A549 (cell line): ENCODE results near the gene RASA3. TPM values are rescaled to one million over a fixed set of nuclear protein-coding genes. Genes with fewer than 3 reads are reported as not detected.

ENCODE experiments used
- ATAC-seq, 2 experiments: fragments of 200-7000 bp in 1 of 2; fragments of >200 bp in 1 of 2; cut with Nextera tagmentation in 1 of 2; cut with Tn5 transposase in 1 of 2; 3 replicates each; pipeline versions ENCODE4 v1.8.0 to v1.9.1; 2018 to 2020; ENCODE audit warnings: mild to moderate bottlenecking in 1 of 2, moderate library complexity in 1 of 2
- CTCF ChIA-PET: fragments of 300-600 bp; sonication (Branson Sonifier 250); formaldehyde crosslinking; extraction: SDS; loops from one replicate; lab custom pipeline; 2021; ENCODE audit warnings: antibody characterized with exemption, inconsistent platforms; lab: Yijun Ruan, JAX
- POLR2A ChIA-PET: fragments of 350-600 bp; formaldehyde crosslinking; extraction: SDS; loops from one replicate; lab custom pipeline; 2021; ENCODE audit warnings: antibody characterized with exemption, inconsistent platforms; lab: Yijun Ruan, JAX
- DNase-seq, 2 experiments: peaks; one replicate each; pipeline versions ENCODE4 v3.0.0 to v3.0.0-alpha.2; 2011 to 2016; ENCODE audit warnings: low read depth in 1 of 2, low spot score in 1 of 2
- FAIRE-seq: peaks from 2 replicates; lab custom pipeline; 2011; peaks lifted over from hg19 to GRCh38; lab: Jason Lieb, UNC
- H3K27ac ChIP-seq, 2 experiments: fragments of >200 bp; sonication (Bioruptor Twin); formaldehyde crosslinking; 3 replicates each; pipeline ENCODE4 v1.5.1; 2016 to 2017
- H3K4me1 ChIP-seq: fragments of >200 bp; sonication (Bioruptor Twin); formaldehyde crosslinking; 3 replicates; pipeline ENCODE4 v1.6.1; 2016
- H3K4me2 ChIP-seq: fragments of >200 bp; sonication (Bioruptor Twin); formaldehyde crosslinking; 3 replicates; pipeline ENCODE4 v1.6.1; 2016
- H3K4me3 ChIP-seq: fragments of >200 bp; sonication (Bioruptor Twin); formaldehyde crosslinking; 3 replicates; pipeline ENCODE4 v1.5.1; 2016
- H3K9me3 ChIP-seq: fragments of >200 bp; sonication (Bioruptor Twin); formaldehyde crosslinking; 3 replicates; pipeline ENCODE4 v1.6.1; 2016
- BHLHE40 ChIP-seq: IDR thresholded peaks from 2 replicates; pipeline ENCODE4 v1.6.1; 2012; ENCODE audit warnings: low read depth, low read length, inconsistent platforms
- CBX8 ChIP-seq: fragments of 200-600 bp; sonication (generic); IDR thresholded peaks from 2 replicates; pipeline ENCODE4 v1.6.1; 2016
- CEBPB ChIP-seq, 2 experiments: fragments of >200 bp in 1 of 2; sonication (Bioruptor Twin) in 1 of 2; formaldehyde crosslinking in 1 of 2; IDR thresholded peaks; 2 replicates each; pipeline ENCODE4 v1.6.1; 2012 to 2016
- CHD2 ChIP-seq: fragments of 150-350 bp; IDR thresholded peaks from 2 replicates; pipeline ENCODE4 v1.6.1; 2014; ENCODE audit warnings: low read length; ENCODE audit not compliant: partially characterized antibody
- CHD4 ChIP-seq: fragments of 200-600 bp; sonication (generic); IDR thresholded peaks from 2 replicates; pipeline ENCODE4 v1.6.1; 2016; ENCODE audit warnings: antibody characterized with exemption, mild to moderate bottlenecking, borderline replicate concordance
- EHMT2 ChIP-seq: fragments of 200-600 bp; sonication (generic); IDR thresholded peaks from 2 replicates; pipeline ENCODE4 v1.6.1; 2016; ENCODE audit warnings: antibody characterized with exemption, low read depth, mild to moderate bottlenecking, moderate library complexity
- EP300 ChIP-seq, 2 experiments: fragments of >200 bp; sonication (Bioruptor Twin); formaldehyde crosslinking; IDR thresholded peaks; 2 replicates in 1 of 2; 3 replicates in 1 of 2; pipeline ENCODE4 v1.6.1; 2016 to 2017
- ESRRA ChIP-seq: fragments of 150-350 bp; IDR thresholded peaks from 2 replicates; pipeline ENCODE4 v1.6.1; 2014; ENCODE audit warnings: mild to moderate bottlenecking, low read length, borderline replicate concordance
- FOSB ChIP-seq: fragments of 250-450 bp; sonication (Bioruptor Pico); IDR thresholded peaks from 2 replicates; pipeline ENCODE4 v1.5.0; 2020; ENCODE audit warnings: mild to moderate bottlenecking, moderate library complexity
- HOXB13 ChIP-seq: fragments of 250-450 bp; sonication (Bioruptor Pico); IDR thresholded peaks from 2 replicates; pipeline ENCODE4 v1.5.0; 2020; ENCODE audit warnings: low read depth, mild to moderate bottlenecking, moderate library complexity
- HOXB5 ChIP-seq: fragments of 250-450 bp; sonication (Bioruptor Pico); IDR thresholded peaks from 2 replicates; pipeline ENCODE4 v1.5.0; 2020; ENCODE audit warnings: mild to moderate bottlenecking, moderate library complexity
- JUN ChIP-seq, 2 experiments: fragments of >200 bp; sonication (Bioruptor Twin); formaldehyde crosslinking; IDR thresholded peaks; 2 replicates in 1 of 2; 3 replicates in 1 of 2; pipeline ENCODE4 v1.6.1; 2016 to 2017
- MAX ChIP-seq: IDR thresholded peaks from 2 replicates; pipeline ENCODE4 v1.6.1; 2012
- NFE2L2 ChIP-seq: fragments of 150-350 bp; conservative IDR thresholded peaks from 2 replicates; pipeline ENCODE4 v1.6.1; 2014; ENCODE audit warnings: low read length
- POLR2A ChIP-seq: IDR thresholded peaks from 2 replicates; pipeline ENCODE4 v1.6.1; 2012; ENCODE audit warnings: mild to moderate bottlenecking, low read length
- POLR2AphosphoS2 ChIP-seq: conservative IDR thresholded peaks from 2 replicates; pipeline ENCODE4 v1.6.1; 2012; ENCODE audit warnings: low read length, improper control_type of control experiment, inconsistent platforms
- SMC3 ChIP-seq: fragments of >200 bp; sonication (Bioruptor Twin); formaldehyde crosslinking; IDR thresholded peaks from 3 replicates; pipeline ENCODE4 v1.6.1; 2018; ENCODE audit warnings: inconsistent platforms
- SREBF2 ChIP-seq: fragments of 450-650 bp; IDR thresholded peaks from 2 replicates; pipeline ENCODE4 v1.6.1; 2014; ENCODE audit warnings: mild to moderate bottlenecking, moderate library complexity
- TFCP2L1 ChIP-seq: fragments of 250-450 bp; sonication (Bioruptor Pico); IDR thresholded peaks from 2 replicates; pipeline ENCODE4 v1.5.0; 2021; ENCODE audit warnings: mild to moderate bottlenecking
- ZFP36 ChIP-seq: fragments of 450-650 bp; IDR thresholded peaks from 2 replicates; pipeline ENCODE4 v1.6.1; 2014; ENCODE audit warnings: borderline replicate concordance; ENCODE audit not compliant: partially characterized antibody
- ZSCAN20 ChIP-seq: fragments of 250-450 bp; sonication (Bioruptor Pico); IDR thresholded peaks from 2 replicates; pipeline ENCODE4 v1.8.0; 2022; ENCODE audit warnings: mild to moderate bottlenecking, moderate library complexity
- WGBS: methylation state at CpG from one replicate; pipeline ENCODE4 v1.1.6; 2017; ENCODE audit errors: missing lambda C conversion rate; 5-methylcytosine and 5-hydroxymethylcytosine counted together
- polyA plus RNA-seq, 4 experiments: library from polyadenylated mRNA; depleted of rRNA in 3 of 4; stranded (reverse); fragments of >200 nt; fragmentation: RNase III in 1 of 4; extraction: RNeasy Plus Mini Kit Qiagen cat#74134 plus additional on column Dnase treatment in 1 of 4; gene quantifications; 2 replicates in 3 of 4; 3 replicates in 1 of 4; pipeline ENCODE4 v1.2.3, GENCODE V29; 2011 to 2017
- TF ChIP-seq, protein P1 (sequence below): fragments of 250-450 bp; sonication (Bioruptor Pico); IDR thresholded peaks from 2 replicates; pipeline ENCODE4 v1.5.0; 2021; ENCODE audit warnings: mild to moderate bottlenecking, moderate library complexity, borderline replicate concordance
- TF ChIP-seq, protein P2 (sequence below): IDR thresholded peaks from 2 replicates; pipeline ENCODE4 v1.6.1; 2012
- TF ChIP-seq, protein P3 (sequence below): fragments of 200-600 bp; sonication (generic); IDR thresholded peaks from 2 replicates; pipeline ENCODE4 v1.6.1; 2016; ENCODE audit warnings: antibody characterized with exemption, mild to moderate bottlenecking, moderate library complexity
- TF ChIP-seq, protein P4 (sequence below): fragments of 150-350 bp; IDR thresholded peaks from 2 replicates; pipeline ENCODE4 v1.6.1; 2014; ENCODE audit warnings: low read depth, mild to moderate bottlenecking, low read length

RASA3 gene
- polyA plus RNA-seq, 2 of the 4 experiments (the other 2 are of a cell fraction), result 4.3 to 7.6 TPM

DNA sequence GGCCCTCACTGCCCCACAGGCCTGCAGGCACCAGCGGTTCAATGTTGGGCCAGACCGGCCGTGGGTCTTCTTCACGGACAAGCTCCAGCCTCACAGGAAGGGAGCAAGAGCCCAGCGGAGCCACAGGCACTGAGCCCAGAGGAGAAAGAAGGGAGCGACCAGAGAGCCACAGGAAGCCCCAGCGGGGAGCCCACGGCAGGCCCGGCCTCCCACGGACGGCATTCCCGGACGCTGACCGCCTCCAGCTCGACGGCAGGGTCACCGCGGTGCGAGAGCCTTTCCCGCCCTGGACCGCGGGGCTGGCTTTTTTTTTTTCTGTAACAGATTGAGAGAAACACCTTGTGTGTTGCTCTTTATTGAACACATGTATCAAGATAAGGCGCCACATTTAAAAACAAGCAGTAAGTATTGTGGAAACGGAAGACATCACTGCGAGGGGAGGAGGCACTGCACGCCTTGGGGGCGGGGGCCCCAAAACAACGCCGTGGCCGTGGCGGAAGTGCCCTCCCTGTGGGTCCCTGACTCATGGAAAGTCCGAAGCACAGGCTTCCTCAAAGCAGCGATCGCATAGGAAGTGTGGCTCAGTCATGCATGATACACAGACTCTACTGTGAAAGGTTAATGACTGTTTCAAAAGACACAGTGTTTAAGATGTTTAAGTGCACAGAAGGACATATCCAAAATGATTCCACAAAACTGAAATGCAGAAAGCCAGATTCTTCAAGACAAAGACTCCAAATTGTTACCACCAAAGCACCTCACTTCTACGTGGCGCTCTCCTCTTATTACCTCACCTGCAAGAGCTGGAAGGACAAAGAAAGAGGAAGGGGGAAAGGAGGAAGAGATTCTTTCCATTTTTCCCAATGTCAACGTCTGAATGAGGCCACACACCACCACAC lies 3.5 kb downstream of the RASA3 start:
- 89% methylated on average over 28 of the region's 37 CpGs for WGBS
- Histone ChIP-seq H3K4me3 (no peak overlapping the region), H3K9me3 (no peaks in the 10 kb centered on the region), H3K27ac (no peak overlapping the region), H3K4me1 (0 out of 3 replicates have a peak, but pooled peaks cover 6% of the 10 kb centered on the region), H3K4me2 (no peak overlapping the region)
- ChIA-PET CTCF (interaction anchor here (1.8 kb wide), 1 partner anchor 63 kb away, joined by 5 read pairs; no protein-coding TSS in a partner anchor), POLR2A (no interaction called here)
- no peak for DNase-seq
- no peak for ATAC-seq
- TF ChIP-seq ZSCAN20 (CRISPR knock-in tag) (no peak), CEBPB (IDR thresholded peaks at IDR 0.05) (no peak), FOSB (no peak), POLR2AphosphoS2 (no peak), EP300 (IDR thresholded peaks at IDR 0.05) (no peak), BHLHE40 (no peak), JUN (IDR thresholded peaks at IDR 0.05) (no peak), NFE2L2 (no peak), EHMT2 (no peak), HOXB13 (CRISPR knock-in tag) (no peak), CHD2 (no peak), SREBF2 (no peak)
- TF ChIP-seq, protein P1, sequence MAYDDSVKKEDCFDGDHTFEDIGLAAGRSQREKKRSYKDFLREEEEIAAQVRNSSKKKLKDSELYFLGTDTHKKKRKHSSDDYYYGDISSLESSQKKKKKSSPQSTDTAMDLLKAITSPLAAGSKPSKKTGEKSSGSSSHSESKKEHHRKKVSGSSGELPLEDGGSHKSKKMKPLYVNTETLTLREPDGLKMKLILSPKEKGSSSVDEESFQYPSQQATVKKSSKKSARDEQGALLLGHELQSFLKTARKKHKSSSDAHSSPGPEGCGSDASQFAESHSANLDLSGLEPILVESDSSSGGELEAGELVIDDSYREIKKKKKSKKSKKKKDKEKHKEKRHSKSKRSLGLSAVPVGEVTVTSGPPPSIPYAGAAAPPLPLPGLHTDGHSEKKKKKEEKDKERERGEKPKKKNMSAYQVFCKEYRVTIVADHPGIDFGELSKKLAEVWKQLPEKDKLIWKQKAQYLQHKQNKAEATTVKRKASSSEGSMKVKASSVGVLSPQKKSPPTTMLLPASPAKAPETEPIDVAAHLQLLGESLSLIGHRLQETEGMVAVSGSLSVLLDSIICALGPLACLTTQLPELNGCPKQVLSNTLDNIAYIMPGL (CRISPR knock-in tag), result no peak
- TF ChIP-seq, protein P2, sequence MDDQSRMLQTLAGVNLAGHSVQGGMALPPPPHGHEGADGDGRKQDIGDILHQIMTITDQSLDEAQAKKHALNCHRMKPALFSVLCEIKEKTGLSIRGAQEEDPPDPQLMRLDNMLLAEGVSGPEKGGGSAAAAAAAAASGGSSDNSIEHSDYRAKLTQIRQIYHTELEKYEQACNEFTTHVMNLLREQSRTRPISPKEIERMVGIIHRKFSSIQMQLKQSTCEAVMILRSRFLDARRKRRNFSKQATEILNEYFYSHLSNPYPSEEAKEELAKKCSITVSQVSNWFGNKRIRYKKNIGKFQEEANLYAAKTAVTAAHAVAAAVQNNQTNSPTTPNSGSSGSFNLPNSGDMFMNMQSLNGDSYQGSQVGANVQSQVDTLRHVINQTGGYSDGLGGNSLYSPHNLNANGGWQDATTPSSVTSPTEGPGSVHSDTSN, result no peak
- TF ChIP-seq, protein P3, sequence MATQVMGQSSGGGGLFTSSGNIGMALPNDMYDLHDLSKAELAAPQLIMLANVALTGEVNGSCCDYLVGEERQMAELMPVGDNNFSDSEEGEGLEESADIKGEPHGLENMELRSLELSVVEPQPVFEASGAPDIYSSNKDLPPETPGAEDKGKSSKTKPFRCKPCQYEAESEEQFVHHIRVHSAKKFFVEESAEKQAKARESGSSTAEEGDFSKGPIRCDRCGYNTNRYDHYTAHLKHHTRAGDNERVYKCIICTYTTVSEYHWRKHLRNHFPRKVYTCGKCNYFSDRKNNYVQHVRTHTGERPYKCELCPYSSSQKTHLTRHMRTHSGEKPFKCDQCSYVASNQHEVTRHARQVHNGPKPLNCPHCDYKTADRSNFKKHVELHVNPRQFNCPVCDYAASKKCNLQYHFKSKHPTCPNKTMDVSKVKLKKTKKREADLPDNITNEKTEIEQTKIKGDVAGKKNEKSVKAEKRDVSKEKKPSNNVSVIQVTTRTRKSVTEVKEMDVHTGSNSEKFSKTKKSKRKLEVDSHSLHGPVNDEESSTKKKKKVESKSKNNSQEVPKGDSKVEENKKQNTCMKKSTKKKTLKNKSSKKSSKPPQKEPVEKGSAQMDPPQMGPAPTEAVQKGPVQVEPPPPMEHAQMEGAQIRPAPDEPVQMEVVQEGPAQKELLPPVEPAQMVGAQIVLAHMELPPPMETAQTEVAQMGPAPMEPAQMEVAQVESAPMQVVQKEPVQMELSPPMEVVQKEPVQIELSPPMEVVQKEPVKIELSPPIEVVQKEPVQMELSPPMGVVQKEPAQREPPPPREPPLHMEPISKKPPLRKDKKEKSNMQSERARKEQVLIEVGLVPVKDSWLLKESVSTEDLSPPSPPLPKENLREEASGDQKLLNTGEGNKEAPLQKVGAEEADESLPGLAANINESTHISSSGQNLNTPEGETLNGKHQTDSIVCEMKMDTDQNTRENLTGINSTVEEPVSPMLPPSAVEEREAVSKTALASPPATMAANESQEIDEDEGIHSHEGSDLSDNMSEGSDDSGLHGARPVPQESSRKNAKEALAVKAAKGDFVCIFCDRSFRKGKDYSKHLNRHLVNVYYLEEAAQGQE, result no peak
- FAIRE-seq, result no peak

DNA sequence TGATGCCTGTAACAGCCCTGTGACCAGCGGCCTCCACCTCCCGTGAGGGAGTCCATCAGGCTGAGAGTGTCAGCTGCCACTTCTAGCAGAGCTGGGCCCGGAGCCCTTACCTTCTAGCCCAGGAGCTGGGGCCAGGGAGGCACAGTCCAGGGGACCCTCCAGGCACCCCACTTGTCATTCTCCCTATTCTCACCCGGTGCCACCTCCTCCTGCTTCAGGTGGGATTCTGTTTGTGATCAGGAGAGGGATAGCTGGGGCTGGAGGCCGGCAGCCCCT lies 4.1 kb downstream of the RASA3 start:
- ChIA-PET POLR2A (no interaction called here), CTCF (interaction anchor here (1.8 kb wide), 1 partner anchor 63 kb away, joined by 5 read pairs; no protein-coding TSS in a partner anchor)
- H3K4me3 ChIP-seq, result no peak overlapping the region

More for the DNA sequence above, 4.1 kb downstream of the RASA3 start:
- FAIRE-seq (no peak), DNase-seq (no peak), ATAC-seq (no peak)
- no peaks in the 10 kb centered on the region for H3K9me3 ChIP-seq
- no peak overlapping the region for H3K4me2 ChIP-seq
- 0 out of 3 replicates have a peak, but pooled peaks cover 6% of the 10 kb centered on the region for H3K4me1 ChIP-seq
- WGBS, result 100% methylated on average over 4 of the region's 5 CpGs
- H3K27ac ChIP-seq, result no peak overlapping the region
- TF ChIP-seq CHD4, result no peak
- TF ChIP-seq NFE2L2, result no peak
- no peak for TF ChIP-seq SMC3
- no peak for TF ChIP-seq CBX8
- TF ChIP-seq JUN (IDR thresholded peaks at IDR 0.05), result no peak
- no peak for TF ChIP-seq ESRRA
- no peak for TF ChIP-seq POLR2A
- no peak for TF ChIP-seq FOSB
- TF ChIP-seq ZFP36, result no peak
- TF ChIP-seq POLR2AphosphoS2, result no peak
- no peak for TF ChIP-seq MAX
- TF ChIP-seq, protein P4, sequence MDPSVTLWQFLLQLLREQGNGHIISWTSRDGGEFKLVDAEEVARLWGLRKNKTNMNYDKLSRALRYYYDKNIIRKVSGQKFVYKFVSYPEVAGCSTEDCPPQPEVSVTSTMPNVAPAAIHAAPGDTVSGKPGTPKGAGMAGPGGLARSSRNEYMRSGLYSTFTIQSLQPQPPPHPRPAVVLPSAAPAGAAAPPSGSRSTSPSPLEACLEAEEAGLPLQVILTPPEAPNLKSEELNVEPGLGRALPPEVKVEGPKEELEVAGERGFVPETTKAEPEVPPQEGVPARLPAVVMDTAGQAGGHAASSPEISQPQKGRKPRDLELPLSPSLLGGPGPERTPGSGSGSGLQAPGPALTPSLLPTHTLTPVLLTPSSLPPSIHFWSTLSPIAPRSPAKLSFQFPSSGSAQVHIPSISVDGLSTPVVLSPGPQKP, result no peak
- no peak for TF ChIP-seq TFCP2L1 (CRISPR knock-in tag)
- TF ChIP-seq HOXB5 (CRISPR knock-in tag), result no peak
- TF ChIP-seq, protein P3, result no peak
- TF ChIP-seq, all 56 proteins: peak for 0
